ENCODE data around the gene LINC00237.

- TF ChIP-seq EP300 (IDR thresholded peaks at IDR 0.05) (no peak), POLR2AphosphoS5 (IDR thresholded peaks at IDR 0.05) (no peak)
- TF ChIP-seq, protein P1, sequence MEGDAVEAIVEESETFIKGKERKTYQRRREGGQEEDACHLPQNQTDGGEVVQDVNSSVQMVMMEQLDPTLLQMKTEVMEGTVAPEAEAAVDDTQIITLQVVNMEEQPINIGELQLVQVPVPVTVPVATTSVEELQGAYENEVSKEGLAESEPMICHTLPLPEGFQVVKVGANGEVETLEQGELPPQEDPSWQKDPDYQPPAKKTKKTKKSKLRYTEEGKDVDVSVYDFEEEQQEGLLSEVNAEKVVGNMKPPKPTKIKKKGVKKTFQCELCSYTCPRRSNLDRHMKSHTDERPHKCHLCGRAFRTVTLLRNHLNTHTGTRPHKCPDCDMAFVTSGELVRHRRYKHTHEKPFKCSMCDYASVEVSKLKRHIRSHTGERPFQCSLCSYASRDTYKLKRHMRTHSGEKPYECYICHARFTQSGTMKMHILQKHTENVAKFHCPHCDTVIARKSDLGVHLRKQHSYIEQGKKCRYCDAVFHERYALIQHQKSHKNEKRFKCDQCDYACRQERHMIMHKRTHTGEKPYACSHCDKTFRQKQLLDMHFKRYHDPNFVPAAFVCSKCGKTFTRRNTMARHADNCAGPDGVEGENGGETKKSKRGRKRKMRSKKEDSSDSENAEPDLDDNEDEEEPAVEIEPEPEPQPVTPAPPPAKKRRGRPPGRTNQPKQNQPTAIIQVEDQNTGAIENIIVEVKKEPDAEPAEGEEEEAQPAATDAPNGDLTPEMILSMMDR (IDR thresholded peaks at IDR 0.05): no peak
These were observed 4.7 kb downstream of the LINC00237 start for GRCh38 chr20:21101453-21101931.

Data from stomach (tissue), 4 donors.